A549 (cell line): ENCODE measurements around the gene SYNE3. TPM values are rescaled to one million over a fixed set of nuclear protein-coding genes. Genes with fewer than 3 reads are reported as not detected.

Experiments
- ATAC-seq, 2 experiments: fragments of 200-7000 bp in 1 of 2; fragments of >200 bp in 1 of 2; cut with Nextera tagmentation in 1 of 2; cut with Tn5 transposase in 1 of 2; 3 replicates each; pipeline versions ENCODE4 v1.8.0 to v1.9.1; 2018 to 2020; ENCODE audit warnings: mild to moderate bottlenecking in 1 of 2, moderate library complexity in 1 of 2
- CTCF ChIA-PET: fragments of 300-600 bp; sonication (Branson Sonifier 250); formaldehyde crosslinking; extraction: SDS; loops from one replicate; lab custom pipeline; 2021; ENCODE audit warnings: antibody characterized with exemption, inconsistent platforms; lab: Yijun Ruan, JAX
- POLR2A ChIA-PET: fragments of 350-600 bp; formaldehyde crosslinking; extraction: SDS; loops from one replicate; lab custom pipeline; 2021; ENCODE audit warnings: antibody characterized with exemption, inconsistent platforms; lab: Yijun Ruan, JAX
- DNase-seq, 2 experiments: peaks; one replicate each; pipeline versions ENCODE4 v3.0.0 to v3.0.0-alpha.2; 2011 to 2016; ENCODE audit warnings: low read depth in 1 of 2, low spot score in 1 of 2
- FAIRE-seq: peaks from 2 replicates; lab custom pipeline; 2011; peaks lifted over from hg19 to GRCh38; lab: Jason Lieb, UNC
- H3K27ac ChIP-seq, 2 experiments: fragments of >200 bp; sonication (Bioruptor Twin); formaldehyde crosslinking; 3 replicates each; pipeline ENCODE4 v1.5.1; 2016 to 2017
- H3K4me1 ChIP-seq: fragments of >200 bp; sonication (Bioruptor Twin); formaldehyde crosslinking; 3 replicates; pipeline ENCODE4 v1.6.1; 2016
- H3K4me2 ChIP-seq: fragments of >200 bp; sonication (Bioruptor Twin); formaldehyde crosslinking; 3 replicates; pipeline ENCODE4 v1.6.1; 2016
- H3K4me3 ChIP-seq: fragments of >200 bp; sonication (Bioruptor Twin); formaldehyde crosslinking; 3 replicates; pipeline ENCODE4 v1.5.1; 2016
- H3K9me3 ChIP-seq: fragments of >200 bp; sonication (Bioruptor Twin); formaldehyde crosslinking; 3 replicates; pipeline ENCODE4 v1.6.1; 2016
- ATOH8 ChIP-seq: fragments of 250-450 bp; sonication (Bioruptor Pico); IDR thresholded peaks from 2 replicates; pipeline ENCODE4 v1.5.0; 2020; ENCODE audit warnings: low read depth, mild to moderate bottlenecking, moderate library complexity
- BHLHE40 ChIP-seq: IDR thresholded peaks from 2 replicates; pipeline ENCODE4 v1.6.1; 2012; ENCODE audit warnings: low read depth, low read length, inconsistent platforms
- CBX8 ChIP-seq: fragments of 200-600 bp; sonication (generic); IDR thresholded peaks from 2 replicates; pipeline ENCODE4 v1.6.1; 2016
- E2F6 ChIP-seq: IDR thresholded peaks from 2 replicates; pipeline ENCODE4 v1.6.1; 2012; ENCODE audit warnings: low read depth, borderline replicate concordance
- ELK1 ChIP-seq: fragments of 150-350 bp; IDR thresholded peaks from 2 replicates; pipeline ENCODE4 v1.6.1; 2014; ENCODE audit warnings: low read depth, mild to moderate bottlenecking, low read length
- FOXS1 ChIP-seq: fragments of 250-450 bp; sonication (Bioruptor Pico); IDR thresholded peaks from 2 replicates; pipeline ENCODE4 v1.5.0; 2020; ENCODE audit warnings: mild to moderate bottlenecking, moderate library complexity
- HOXB13 ChIP-seq: fragments of 250-450 bp; sonication (Bioruptor Pico); IDR thresholded peaks from 2 replicates; pipeline ENCODE4 v1.5.0; 2020; ENCODE audit warnings: low read depth, mild to moderate bottlenecking, moderate library complexity
- JUNB ChIP-seq: fragments of >200 bp; sonication (Bioruptor Twin); formaldehyde crosslinking; IDR thresholded peaks from 2 replicates; pipeline ENCODE4 v1.6.1; 2016
- KDM1A ChIP-seq: fragments of 200-600 bp; sonication (generic); IDR thresholded peaks from 2 replicates; pipeline ENCODE4 v1.6.1; 2016; ENCODE audit warnings: low read depth, mild to moderate bottlenecking
- MAFK ChIP-seq: fragments of 450-650 bp; IDR thresholded peaks from 2 replicates; pipeline ENCODE4 v1.6.1; 2014; ENCODE audit not compliant: partially characterized antibody
- NPAS2 ChIP-seq: fragments of 250-450 bp; sonication (Bioruptor Pico); IDR thresholded peaks from 2 replicates; pipeline ENCODE4 v1.8.0; 2022; ENCODE audit warnings: mild to moderate bottlenecking, moderate library complexity, borderline replicate concordance
- NR3C1 ChIP-seq: fragments of >200 bp; sonication (Bioruptor Twin); formaldehyde crosslinking; IDR thresholded peaks from 3 replicates; pipeline ENCODE4 v1.6.1; 2017
- PHF8 ChIP-seq: fragments of 200-600 bp; sonication (generic); IDR thresholded peaks from 2 replicates; pipeline ENCODE4 v1.6.1; 2016; ENCODE audit warnings: low read depth, mild to moderate bottlenecking, antibody characterized with exemption, moderate library complexity, borderline replicate concordance
- POLR2A ChIP-seq: IDR thresholded peaks from 2 replicates; pipeline ENCODE4 v1.6.1; 2012; ENCODE audit warnings: mild to moderate bottlenecking, low read length
- REST ChIP-seq: fragments of 200-600 bp; sonication (generic); IDR thresholded peaks from 2 replicates; pipeline ENCODE4 v1.6.1; 2016; ENCODE audit warnings: antibody characterized with exemption, mild to moderate bottlenecking, moderate library complexity
- SREBF2 ChIP-seq: fragments of 450-650 bp; IDR thresholded peaks from 2 replicates; pipeline ENCODE4 v1.6.1; 2014; ENCODE audit warnings: mild to moderate bottlenecking, moderate library complexity
- TFCP2L1 ChIP-seq: fragments of 250-450 bp; sonication (Bioruptor Pico); IDR thresholded peaks from 2 replicates; pipeline ENCODE4 v1.5.0; 2021; ENCODE audit warnings: mild to moderate bottlenecking
- ZSCAN20 ChIP-seq: fragments of 250-450 bp; sonication (Bioruptor Pico); IDR thresholded peaks from 2 replicates; pipeline ENCODE4 v1.8.0; 2022; ENCODE audit warnings: mild to moderate bottlenecking, moderate library complexity
- WGBS: methylation state at CpG from one replicate; pipeline ENCODE4 v1.1.6; 2017; ENCODE audit errors: missing lambda C conversion rate; 5-methylcytosine and 5-hydroxymethylcytosine counted together
- polyA plus RNA-seq, 4 experiments: library from polyadenylated mRNA; depleted of rRNA in 3 of 4; stranded (reverse); fragments of >200 nt; fragmentation: RNase III in 1 of 4; extraction: RNeasy Plus Mini Kit Qiagen cat#74134 plus additional on column Dnase treatment in 1 of 4; gene quantifications; 2 replicates in 3 of 4; 3 replicates in 1 of 4; pipeline ENCODE4 v1.2.3, GENCODE V29; 2011 to 2017

Gene SYNE3
- polyA plus RNA-seq, 2 of the 4 experiments (the other 2 are of a cell fraction) = 0.05 to 0.08 TPM

- Histone ChIP-seq H3K4me2 (no peak overlapping the region), H3K4me1 (peaks cover 18% of the 10 kb centered on the region), H3K4me3 (no peak overlapping the region), H3K27ac (no peak overlapping the region), H3K9me3 (no peaks in the 10 kb centered on the region)
- ChIA-PET POLR2A (no interaction called here), CTCF (interaction anchor here (1.0 to 1.7 kb wide), 3 partner anchors 13 to 39 kb away, joined by 4 read pairs; no protein-coding TSS in a partner anchor)
- DNase-seq = no peak
- WGBS = 92% methylated on average over 9 of the region's 9 CpGs
- no peak for ATAC-seq
- FAIRE-seq = no peak
- TF ChIP-seq BHLHE40 (no peak), CBX8 (no peak), NR3C1 (no peak), TFCP2L1 (CRISPR knock-in tag) (no peak), E2F6 (no peak), KDM1A (no peak), MAFK (no peak), FOXS1 (no peak), REST (no peak), POLR2A (no peak), ATOH8 (CRISPR knock-in tag) (no peak), PHF8 (no peak), HOXB13 (CRISPR knock-in tag) (no peak), JUNB (no peak), NPAS2 (CRISPR knock-in tag) (no peak), SREBF2 (no peak), ELK1 (no peak)
Measured at GRCh38 chr14:95480887-95481226, 35.6 kb downstream of the SYNE3 start.

- ChIA-PET CTCF (interaction anchor here (0.6 to 1.7 kb wide), 4 partner anchors 28 to 281 kb away, joined by 3 to 5 read pairs (median 4); no protein-coding TSS in a partner anchor), POLR2A (no interaction called here)
- H3K9me3 ChIP-seq = no peaks in the 10 kb centered on the region
- WGBS = 64% methylated on average over 11 of the region's 11 CpGs
- DNase-seq = no peak
- no peak overlapping the region for H3K27ac ChIP-seq
- no peak for ATAC-seq
- no peak for FAIRE-seq
- H3K4me1 ChIP-seq = peaks cover 18% of the 10 kb centered on the region
- no peak overlapping the region for H3K4me3 ChIP-seq
- TF ChIP-seq ZSCAN20 (CRISPR knock-in tag) = no peak
- H3K4me2 ChIP-seq = no peak overlapping the region
Measured at GRCh38 chr14:95480109-95480886, 36.2 kb downstream of the SYNE3 start.
